ENCODE data around the gene PHAX. TPM values are rescaled to one million over a fixed set of nuclear protein-coding genes. Genes with fewer than 3 reads are reported as not detected.

PHAX gene
- total RNA-seq, 1 donor from 2014 or later, result 47.2 TPM

- Mint-ChIP-seq H3K4me1 (peaks cover 6% of the 10 kb centered on the region), H3K4me3 (no peak overlapping the region), H3K27me3 (ENCODE audit: low read depth) (no peaks in the 10 kb centered on the region), H3K36me3 (ENCODE audit: low read depth) (peaks cover 22% of the 10 kb centered on the region), H3K27ac (ENCODE audit: unreplicated experiment) (no peak overlapping the region), H3K9me3 (no peaks in the 10 kb centered on the region)
- DNase-seq (ENCODE audit: low read depth, low spot score), result no peak
- TF ChIP-seq CTCF (conservative IDR thresholded peaks at IDR 0.05), result no peak
These were observed 25.1 kb upstream of the PHAX start for GRCh38 chr5:126575644-126576043.

DNA sequence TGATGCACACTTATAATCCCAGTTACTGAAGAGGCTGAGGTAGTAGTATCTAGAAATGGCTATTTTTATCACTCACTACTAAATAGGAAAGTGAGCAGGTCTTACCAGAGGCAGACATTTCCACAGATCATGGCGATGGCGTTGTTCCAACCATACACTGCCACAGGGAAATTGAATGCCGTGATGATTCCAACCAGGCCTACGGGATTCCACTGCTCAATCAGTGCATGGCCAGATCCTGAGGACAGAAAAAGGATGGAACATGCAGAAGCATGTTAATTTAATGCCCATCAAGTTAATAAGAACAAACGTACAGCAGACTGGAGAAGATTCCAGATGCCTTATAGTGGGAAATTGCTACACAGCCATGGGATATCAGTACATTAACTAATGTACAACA is 23.8 kb upstream of the PHAX start:
- peaks cover 29% of the 10 kb centered on the region for H3K36me3 Mint-ChIP-seq (ENCODE audit: low read depth)
- no peak for TF ChIP-seq CTCF (conservative IDR thresholded peaks at IDR 0.05)
- H3K27ac Mint-ChIP-seq (ENCODE audit: unreplicated experiment), result no peak overlapping the region

DNA sequence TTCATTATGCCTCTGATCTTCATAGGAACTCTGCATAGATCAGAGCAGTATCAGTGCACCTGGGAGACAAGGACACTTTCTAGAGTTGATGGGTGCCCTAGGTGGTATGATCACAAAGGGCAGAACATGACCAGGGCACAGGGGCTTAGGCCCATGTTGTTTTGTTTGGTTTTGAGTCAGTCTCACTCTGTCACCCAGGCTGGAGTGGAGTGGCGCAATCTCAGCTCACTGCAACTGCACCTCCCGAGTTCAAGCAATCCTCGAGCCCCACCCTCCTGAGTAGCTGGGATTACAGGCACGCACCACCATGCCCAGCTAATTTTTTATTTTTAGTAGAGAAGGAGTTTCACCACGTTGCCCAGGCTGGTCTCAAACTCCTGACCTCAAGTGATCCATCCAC is 23.3 kb upstream of the PHAX start:
- TF ChIP-seq CTCF (conservative IDR thresholded peaks at IDR 0.05), result no peak
- peaks cover 29% of the 10 kb centered on the region for H3K36me3 Mint-ChIP-seq (ENCODE audit: low read depth)
- no peak for DNase-seq (ENCODE audit: low read depth, low spot score)
- H3K4me1 Mint-ChIP-seq, result peaks cover 6% of the 10 kb centered on the region
- no peak overlapping the region for H3K27ac Mint-ChIP-seq (ENCODE audit: unreplicated experiment)
- H3K27me3 Mint-ChIP-seq (ENCODE audit: low read depth), result no peaks in the 10 kb centered on the region
- H3K9me3 Mint-ChIP-seq, result no peaks in the 10 kb centered on the region
- H3K4me3 Mint-ChIP-seq, result no peak overlapping the region

More for the DNA sequence above, 23.8 kb upstream of the PHAX start:
- H3K4me1 Mint-ChIP-seq, result peaks cover 6% of the 10 kb centered on the region
- H3K9me3 Mint-ChIP-seq, result no peaks in the 10 kb centered on the region
- H3K4me3 Mint-ChIP-seq, result no peak overlapping the region
- DNase-seq (ENCODE audit: low read depth, low spot score), result no peak
- no peaks in the 10 kb centered on the region for H3K27me3 Mint-ChIP-seq (ENCODE audit: low read depth)

GRCh38 chr5:126579716-126580115 is 21.0 kb upstream of the PHAX start:
- H3K27ac Mint-ChIP-seq (ENCODE audit: unreplicated experiment), result no peak overlapping the region
- H3K27me3 Mint-ChIP-seq (ENCODE audit: low read depth), result no peaks in the 10 kb centered on the region
- peaks cover 33% of the 10 kb centered on the region for H3K36me3 Mint-ChIP-seq (ENCODE audit: low read depth)
- no peaks in the 10 kb centered on the region for H3K9me3 Mint-ChIP-seq
- H3K4me1 Mint-ChIP-seq, result peaks cover 6% of the 10 kb centered on the region
- no peak for DNase-seq (ENCODE audit: low read depth, low spot score)
- no peak overlapping the region for H3K4me3 Mint-ChIP-seq
- TF ChIP-seq CTCF (conservative IDR thresholded peaks at IDR 0.05), result no peak

DNA sequence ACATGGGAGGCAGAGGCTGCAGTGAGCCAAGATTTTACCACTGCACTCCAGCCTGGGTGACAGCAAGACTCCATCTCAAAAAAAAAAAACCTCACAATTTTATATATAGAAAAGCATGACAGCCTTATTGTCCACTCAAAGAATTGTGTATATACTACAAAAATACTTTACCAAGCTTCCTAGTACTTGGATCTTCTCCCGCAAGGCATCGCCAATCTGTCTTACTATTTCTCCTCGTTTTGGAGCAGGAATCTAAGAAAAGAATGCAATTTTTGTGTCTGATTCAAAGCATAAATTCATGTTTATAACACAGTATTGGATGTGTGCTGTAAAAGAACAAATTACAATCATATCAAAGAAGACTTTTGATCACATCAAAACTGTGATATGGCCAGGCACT is 17.0 kb upstream of the PHAX start:
- no peak overlapping the region for H3K27ac Mint-ChIP-seq (ENCODE audit: unreplicated experiment)
- H3K4me3 Mint-ChIP-seq, result no peak overlapping the region
- TF ChIP-seq CTCF (conservative IDR thresholded peaks at IDR 0.05), result no peak
- H3K9me3 Mint-ChIP-seq, result no peaks in the 10 kb centered on the region
- no peak for DNase-seq (ENCODE audit: low read depth, low spot score)
- peaks cover 38% of the 10 kb centered on the region for H3K36me3 Mint-ChIP-seq (ENCODE audit: low read depth)
- no peaks in the 10 kb centered on the region for H3K27me3 Mint-ChIP-seq (ENCODE audit: low read depth)
- no peaks in the 10 kb centered on the region for H3K4me1 Mint-ChIP-seq
